HepG2 (cell line): ENCODE measurements around the gene TRERF1. TPM values are rescaled to one million over a fixed set of nuclear protein-coding genes. Genes with fewer than 3 reads are reported as not detected.

Experiments
- ELF4 ChIP-seq: sonication (generic); formaldehyde crosslinking; IDR thresholded peaks from 2 replicates; pipeline ENCODE4 v1.5.0; 2020; ENCODE audit warnings: missing genetic modification reagents, mild to moderate bottlenecking, moderate library complexity, borderline replicate concordance
- HMG20B ChIP-seq: conservative IDR thresholded peaks from 2 replicates; pipeline ENCODE4 v1.6.1; 2016; ENCODE audit warnings: missing genetic modification reagents, missing compliant biosample characterization
- MAFG ChIP-seq: sonication (generic); formaldehyde crosslinking; IDR thresholded peaks from 2 replicates; pipeline ENCODE4 v1.5.1; 2020; ENCODE audit warnings: mild to moderate bottlenecking, missing genetic modification reagents
- MTF1 ChIP-seq: sonication (generic); formaldehyde crosslinking; IDR thresholded peaks from 2 replicates; pipeline ENCODE4 v1.5.0; 2020; ENCODE audit warnings: missing genetic modification reagents
- MTF2 ChIP-seq: sonication (generic); formaldehyde crosslinking; IDR thresholded peaks from 2 replicates; pipeline ENCODE4 v1.5.0; 2020; ENCODE audit warnings: missing genetic modification reagents, borderline replicate concordance
- NFIB ChIP-seq: sonication (generic); formaldehyde crosslinking; IDR thresholded peaks from 2 replicates; pipeline ENCODE4 v1.9.0; 2021; ENCODE audit warnings: missing genetic modification reagents, mild to moderate bottlenecking, borderline replicate concordance
- NR2F6 ChIP-seq, 2 experiments: IDR thresholded peaks; 2 replicates each; pipeline ENCODE4 v1.6.1; 2016; ENCODE audit warnings: antibody characterized with exemption in 1 of 2, mild to moderate bottlenecking in 1 of 2
- ZNF7 ChIP-seq: IDR thresholded peaks from 2 replicates; pipeline ENCODE4 v1.6.1; 2016; ENCODE audit warnings: missing biosample characterization, missing genetic modification reagents
- polyA plus RNA-seq, 8 experiments: library from polyadenylated mRNA; depleted of rRNA in 3 of 8; stranded (reverse) in 7 of 8; unstranded in 1 of 8; fragments of >200 nt; fragmentation: Illumina TruSeq in 4 of 8; extraction: Trizol in 4 of 8; gene quantifications; 2 replicates each; pipeline versions ENCODE4 v1.2.1 to v1.2.3, GENCODE V29; 2011 to 2016; ENCODE audit warnings: low read depth in 4 of 8, missing spikeins in 1 of 8, mixed read lengths in 1 of 8; ENCODE audit not compliant: insufficient read depth in 1 of 8
- total RNA-seq, 5 experiments: library from RNA; depleted of rRNA; stranded (reverse); fragments of >200 nt; fragmentation: Illumina TruSeq; extraction: Trizol; gene quantifications; 2 replicates each; pipeline ENCODE4 v1.2.3, GENCODE V29; 2016; ENCODE audit warnings: low read depth in 1 of 5
- TF ChIP-seq, protein P1 (sequence below): sonication (generic); formaldehyde crosslinking; IDR thresholded peaks from 2 replicates; pipeline ENCODE4 v1.4.0; 2020; ENCODE audit warnings: missing genetic modification reagents
- TF ChIP-seq, protein P2 (sequence below): sonication (generic); formaldehyde crosslinking; IDR thresholded peaks from 2 replicates; pipeline ENCODE4 v1.5.1; 2020; ENCODE audit warnings: missing genetic modification reagents, mild to moderate bottlenecking, borderline replicate concordance

The TRERF1 gene
- total and polyA plus RNA-seq, 2 of the 13 experiments (the other 11 are each of a cell fraction or from before 2014, with no cell fraction given): 0.02 TPM; not detected in 1

GRCh38 chr6:42177514-42178364 is 274.0 kb downstream of the TRERF1 start (continued):
- TF ChIP-seq, protein P1, sequence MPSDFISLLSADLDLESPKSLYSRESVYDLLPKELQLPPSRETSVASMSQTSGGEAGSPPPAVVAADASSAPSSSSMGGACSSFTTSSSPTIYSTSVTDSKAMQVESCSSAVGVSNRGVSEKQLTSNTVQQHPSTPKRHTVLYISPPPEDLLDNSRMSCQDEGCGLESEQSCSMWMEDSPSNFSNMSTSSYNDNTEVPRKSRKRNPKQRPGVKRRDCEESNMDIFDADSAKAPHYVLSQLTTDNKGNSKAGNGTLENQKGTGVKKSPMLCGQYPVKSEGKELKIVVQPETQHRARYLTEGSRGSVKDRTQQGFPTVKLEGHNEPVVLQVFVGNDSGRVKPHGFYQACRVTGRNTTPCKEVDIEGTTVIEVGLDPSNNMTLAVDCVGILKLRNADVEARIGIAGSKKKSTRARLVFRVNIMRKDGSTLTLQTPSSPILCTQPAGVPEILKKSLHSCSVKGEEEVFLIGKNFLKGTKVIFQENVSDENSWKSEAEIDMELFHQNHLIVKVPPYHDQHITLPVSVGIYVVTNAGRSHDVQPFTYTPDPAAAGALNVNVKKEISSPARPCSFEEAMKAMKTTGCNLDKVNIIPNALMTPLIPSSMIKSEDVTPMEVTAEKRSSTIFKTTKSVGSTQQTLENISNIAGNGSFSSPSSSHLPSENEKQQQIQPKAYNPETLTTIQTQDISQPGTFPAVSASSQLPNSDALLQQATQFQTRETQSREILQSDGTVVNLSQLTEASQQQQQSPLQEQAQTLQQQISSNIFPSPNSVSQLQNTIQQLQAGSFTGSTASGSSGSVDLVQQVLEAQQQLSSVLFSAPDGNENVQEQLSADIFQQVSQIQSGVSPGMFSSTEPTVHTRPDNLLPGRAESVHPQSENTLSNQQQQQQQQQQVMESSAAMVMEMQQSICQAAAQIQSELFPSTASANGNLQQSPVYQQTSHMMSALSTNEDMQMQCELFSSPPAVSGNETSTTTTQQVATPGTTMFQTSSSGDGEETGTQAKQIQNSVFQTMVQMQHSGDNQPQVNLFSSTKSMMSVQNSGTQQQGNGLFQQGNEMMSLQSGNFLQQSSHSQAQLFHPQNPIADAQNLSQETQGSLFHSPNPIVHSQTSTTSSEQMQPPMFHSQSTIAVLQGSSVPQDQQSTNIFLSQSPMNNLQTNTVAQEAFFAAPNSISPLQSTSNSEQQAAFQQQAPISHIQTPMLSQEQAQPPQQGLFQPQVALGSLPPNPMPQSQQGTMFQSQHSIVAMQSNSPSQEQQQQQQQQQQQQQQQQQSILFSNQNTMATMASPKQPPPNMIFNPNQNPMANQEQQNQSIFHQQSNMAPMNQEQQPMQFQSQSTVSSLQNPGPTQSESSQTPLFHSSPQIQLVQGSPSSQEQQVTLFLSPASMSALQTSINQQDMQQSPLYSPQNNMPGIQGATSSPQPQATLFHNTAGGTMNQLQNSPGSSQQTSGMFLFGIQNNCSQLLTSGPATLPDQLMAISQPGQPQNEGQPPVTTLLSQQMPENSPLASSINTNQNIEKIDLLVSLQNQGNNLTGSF (CRISPR knock-in tag): no peak
- TF ChIP-seq HMG20B (CRISPR knock-in tag) (no peak), NFIB (CRISPR knock-in tag) (no peak), MTF1 (CRISPR knock-in tag) (no peak), MAFG (CRISPR knock-in tag) (no peak), MTF2 (CRISPR knock-in tag) (no peak), NR2F6 (IDR thresholded peaks at IDR 0.05) (no peak), NR2F6 (CRISPR knock-in tag; IDR thresholded peaks at IDR 0.05) (no peak), ZNF7 (CRISPR knock-in tag) (no peak), ELF4 (no peak)
- TF ChIP-seq, protein P2, sequence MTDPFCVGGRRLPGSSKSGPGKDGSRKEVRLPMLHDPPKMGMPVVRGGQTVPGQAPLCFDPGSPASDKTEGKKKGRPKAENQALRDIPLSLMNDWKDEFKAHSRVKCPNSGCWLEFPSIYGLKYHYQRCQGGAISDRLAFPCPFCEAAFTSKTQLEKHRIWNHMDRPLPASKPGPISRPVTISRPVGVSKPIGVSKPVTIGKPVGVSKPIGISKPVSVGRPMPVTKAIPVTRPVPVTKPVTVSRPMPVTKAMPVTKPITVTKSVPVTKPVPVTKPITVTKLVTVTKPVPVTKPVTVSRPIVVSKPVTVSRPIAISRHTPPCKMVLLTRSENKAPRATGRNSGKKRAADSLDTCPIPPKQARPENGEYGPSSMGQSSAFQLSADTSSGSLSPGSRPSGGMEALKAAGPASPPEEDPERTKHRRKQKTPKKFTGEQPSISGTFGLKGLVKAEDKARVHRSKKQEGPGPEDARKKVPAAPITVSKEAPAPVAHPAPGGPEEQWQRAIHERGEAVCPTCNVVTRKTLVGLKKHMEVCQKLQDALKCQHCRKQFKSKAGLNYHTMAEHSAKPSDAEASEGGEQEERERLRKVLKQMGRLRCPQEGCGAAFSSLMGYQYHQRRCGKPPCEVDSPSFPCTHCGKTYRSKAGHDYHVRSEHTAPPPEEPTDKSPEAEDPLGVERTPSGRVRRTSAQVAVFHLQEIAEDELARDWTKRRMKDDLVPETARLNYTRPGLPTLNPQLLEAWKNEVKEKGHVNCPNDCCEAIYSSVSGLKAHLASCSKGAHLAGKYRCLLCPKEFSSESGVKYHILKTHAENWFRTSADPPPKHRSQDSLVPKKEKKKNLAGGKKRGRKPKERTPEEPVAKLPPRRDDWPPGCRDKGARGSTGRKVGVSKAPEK (CRISPR knock-in tag): no peak
